Measurements from ENCODE around the gene NRROS.

- TF ChIP-seq CHD2 (IDR thresholded peaks at IDR 0.05; ENCODE audit: low read length, partially characterized antibody) (no peak), ZNF302 (CRISPR knock-in tag; IDR thresholded peaks at IDR 0.05) (no peak), CHD4 (IDR thresholded peaks at IDR 0.05; ENCODE audit: borderline replicate concordance) (no peak), FOSL2 (IDR thresholded peaks at IDR 0.05) (no peak), FOSL2 (CRISPR knock-in tag; IDR thresholded peaks at IDR 0.05) (no peak)
- TF ChIP-seq, protein P1, sequence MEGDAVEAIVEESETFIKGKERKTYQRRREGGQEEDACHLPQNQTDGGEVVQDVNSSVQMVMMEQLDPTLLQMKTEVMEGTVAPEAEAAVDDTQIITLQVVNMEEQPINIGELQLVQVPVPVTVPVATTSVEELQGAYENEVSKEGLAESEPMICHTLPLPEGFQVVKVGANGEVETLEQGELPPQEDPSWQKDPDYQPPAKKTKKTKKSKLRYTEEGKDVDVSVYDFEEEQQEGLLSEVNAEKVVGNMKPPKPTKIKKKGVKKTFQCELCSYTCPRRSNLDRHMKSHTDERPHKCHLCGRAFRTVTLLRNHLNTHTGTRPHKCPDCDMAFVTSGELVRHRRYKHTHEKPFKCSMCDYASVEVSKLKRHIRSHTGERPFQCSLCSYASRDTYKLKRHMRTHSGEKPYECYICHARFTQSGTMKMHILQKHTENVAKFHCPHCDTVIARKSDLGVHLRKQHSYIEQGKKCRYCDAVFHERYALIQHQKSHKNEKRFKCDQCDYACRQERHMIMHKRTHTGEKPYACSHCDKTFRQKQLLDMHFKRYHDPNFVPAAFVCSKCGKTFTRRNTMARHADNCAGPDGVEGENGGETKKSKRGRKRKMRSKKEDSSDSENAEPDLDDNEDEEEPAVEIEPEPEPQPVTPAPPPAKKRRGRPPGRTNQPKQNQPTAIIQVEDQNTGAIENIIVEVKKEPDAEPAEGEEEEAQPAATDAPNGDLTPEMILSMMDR (IDR thresholded peaks at IDR 0.05) = no peak
Measured at GRCh38 chr3:196652961-196653795, 13.7 kb downstream of the NRROS start.

Data from A549 (cell line).